GM18517 (cell line): ENCODE measurements around the gene NPY4R.
"Not testable (repeated sequence)": the region's sequence is repeated elsewhere in the genome, so short reads cannot be mapped to it uniquely, and the experiment has no call there.

Source experiments
- ATAC-seq: cut with Tn5 transposase; IDR thresholded peaks from one replicate; pipeline ENCODE4 v1.9.1; 2021; ENCODE audit warnings: mild to moderate bottlenecking, moderate library complexity; ENCODE audit not compliant: unreplicated experiment

The NPY4R gene

GRCh38 chr10:46459579-46459978 is 6.2 kb downstream of the NPY4R start:
- ATAC-seq, result not testable (repeated sequence)

GRCh38 chr10:46457071-46457470 is 8.7 kb downstream of the NPY4R start:
- ATAC-seq, result not testable (repeated sequence)

- ATAC-seq, result not testable (repeated sequence)
These were observed 9.8 kb downstream of the NPY4R start for GRCh38 chr10:46455992-46456391.

GRCh38 chr10:46451365-46451764 is 14.4 kb downstream of the NPY4R start:
- ATAC-seq, result not testable (repeated sequence)

GRCh38 chr10:46450829-46451228 is 14.9 kb downstream of the NPY4R start:
- not testable (repeated sequence) for ATAC-seq

DNA sequence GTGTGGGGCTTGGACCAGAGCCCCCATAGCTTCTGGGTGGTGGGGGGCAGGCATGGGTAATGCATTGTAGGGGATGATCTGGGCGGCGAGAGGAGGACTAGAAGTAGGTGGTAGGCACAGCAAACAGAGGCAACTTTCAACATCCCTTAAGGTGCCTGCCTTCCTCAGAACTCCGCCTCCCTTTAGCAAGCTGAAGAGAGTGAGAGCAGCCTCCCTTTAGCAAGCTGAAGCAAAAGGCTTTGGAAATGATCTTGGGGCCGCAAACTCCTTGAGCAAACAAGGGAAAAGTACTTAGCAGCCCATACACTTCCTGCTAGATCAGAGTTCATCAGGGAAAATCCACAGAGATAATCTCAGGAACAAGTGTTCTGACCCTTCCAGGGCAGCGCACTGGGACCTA is 18.3 kb downstream of the NPY4R start:
- not testable (repeated sequence) for ATAC-seq

DNA sequence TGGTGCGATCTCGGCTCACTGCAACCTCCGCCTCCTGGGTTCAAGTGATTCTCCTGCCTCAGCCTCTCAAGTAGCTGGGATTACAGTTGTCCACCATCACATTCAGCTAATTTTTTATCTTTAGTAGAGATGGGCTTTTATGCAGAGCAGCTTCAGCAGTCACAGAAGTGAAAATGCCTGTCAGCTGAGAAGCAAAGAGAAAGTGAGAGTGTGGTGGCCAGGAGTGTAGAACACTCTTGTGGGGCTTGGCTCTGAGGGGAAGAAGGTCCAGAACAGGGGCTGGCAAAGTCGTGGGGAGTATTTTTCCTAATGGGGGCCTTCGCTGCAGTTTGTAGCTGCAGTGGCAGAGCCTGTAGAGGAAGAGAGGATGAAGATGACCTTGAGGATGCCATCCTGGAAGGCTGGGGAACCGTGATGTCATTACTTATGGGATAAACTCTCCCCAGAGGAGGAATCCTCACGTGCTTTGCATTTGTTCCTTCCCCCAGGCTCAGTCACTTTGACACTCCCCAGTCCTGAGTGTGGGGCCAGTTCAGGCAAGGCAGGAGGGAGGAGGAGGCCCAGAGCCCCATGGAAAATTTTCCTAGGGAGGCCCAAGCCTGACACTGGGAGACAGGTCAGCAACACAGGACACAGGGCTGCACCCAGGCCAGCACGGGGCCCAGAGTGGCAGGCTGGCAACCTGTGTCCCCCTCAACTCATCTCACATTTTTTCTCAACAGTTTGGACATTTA is 20.2 kb downstream of the NPY4R start:
- ATAC-seq, result not testable (repeated sequence)

DNA sequence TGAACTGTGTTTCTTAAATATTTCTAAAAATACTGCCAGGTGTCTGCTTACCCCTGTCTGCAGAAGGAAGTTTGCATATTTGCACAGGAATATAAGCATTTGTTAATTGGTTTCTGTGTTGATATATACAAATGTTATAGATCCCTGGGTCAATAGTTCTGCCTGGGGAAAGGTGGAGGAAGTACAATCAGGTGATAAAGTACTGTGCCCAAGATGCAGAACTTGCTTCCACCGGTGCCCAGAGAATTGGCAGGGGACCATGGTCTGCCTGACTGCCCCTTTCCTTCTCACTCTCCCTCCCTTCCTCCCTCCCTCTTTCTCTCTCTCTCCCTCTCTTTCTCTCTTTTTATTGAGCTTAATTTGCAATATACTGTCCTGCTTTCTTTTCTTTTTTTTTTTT is 22.3 kb downstream of the NPY4R start:
- ATAC-seq, result not testable (repeated sequence)

DNA sequence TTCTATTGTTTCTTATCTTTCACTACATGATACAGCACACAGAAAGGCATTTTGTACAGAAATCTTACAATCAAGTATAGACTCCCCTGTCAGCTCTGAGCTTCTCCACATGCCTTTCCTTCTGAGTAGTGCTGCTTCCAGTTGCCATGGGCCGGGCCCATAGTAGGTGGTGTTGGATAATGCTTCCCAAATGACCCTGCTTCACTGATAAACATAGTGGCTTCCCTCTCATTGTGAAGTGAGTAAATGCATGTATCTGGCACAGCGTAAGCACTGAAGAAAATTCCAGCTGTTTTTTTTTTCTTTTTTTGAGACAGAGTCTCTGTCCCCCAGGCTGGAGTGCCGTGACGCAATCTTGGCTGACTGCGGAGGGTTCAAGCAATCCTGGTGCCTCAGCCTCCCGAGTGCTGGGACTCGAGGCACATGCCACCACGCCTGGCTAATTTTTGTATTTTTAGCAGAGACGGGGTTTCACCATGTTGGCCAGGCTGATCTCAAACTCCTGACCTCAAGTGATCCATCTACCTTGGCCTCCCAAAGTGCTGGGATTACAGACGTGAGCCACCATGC is 23.0 kb downstream of the NPY4R start:
- not testable (repeated sequence) for ATAC-seq

DNA sequence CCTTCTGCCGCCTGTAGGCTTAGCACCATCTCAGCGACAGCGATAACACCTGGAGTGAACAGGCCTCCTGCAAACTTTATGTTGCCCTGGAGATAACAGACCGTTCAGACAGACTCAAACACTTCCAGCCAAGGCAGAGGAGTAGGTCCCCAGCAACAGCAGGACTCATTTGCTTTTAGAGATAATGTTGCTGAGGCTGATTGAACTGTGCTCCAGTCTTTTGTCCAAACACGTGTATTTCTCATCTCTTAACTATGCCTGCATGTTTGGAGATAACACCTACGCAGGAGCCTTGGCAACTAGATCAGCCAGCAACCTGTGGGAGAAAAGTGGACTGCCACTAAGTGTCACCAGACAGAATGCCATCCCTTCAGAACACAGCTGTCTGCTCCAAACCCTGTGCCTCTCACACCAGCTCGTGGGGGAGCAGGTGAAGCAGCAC is 23.9 kb downstream of the NPY4R start:
- ATAC-seq, result not testable (repeated sequence)

DNA sequence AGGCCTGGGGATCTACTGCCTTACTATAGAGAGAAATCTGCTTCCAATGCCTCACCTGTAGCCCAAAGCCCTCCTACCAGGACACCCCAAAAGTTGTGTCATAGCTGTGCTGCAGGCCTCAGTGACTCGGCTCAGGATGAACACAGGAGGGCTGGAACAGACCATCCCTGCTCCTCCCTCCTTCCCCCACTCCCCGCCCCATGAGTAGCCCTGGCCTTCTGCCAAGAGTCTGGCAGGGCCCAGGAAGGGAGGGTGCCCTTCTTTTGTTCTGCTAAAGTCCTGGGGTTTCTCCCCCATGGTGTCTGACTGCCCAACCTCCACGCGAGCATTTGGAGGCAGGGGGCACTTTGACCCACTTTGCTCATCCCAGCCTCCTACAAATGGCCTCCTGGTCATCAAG is 24.8 kb downstream of the NPY4R start:
- not testable (repeated sequence) for ATAC-seq

DNA sequence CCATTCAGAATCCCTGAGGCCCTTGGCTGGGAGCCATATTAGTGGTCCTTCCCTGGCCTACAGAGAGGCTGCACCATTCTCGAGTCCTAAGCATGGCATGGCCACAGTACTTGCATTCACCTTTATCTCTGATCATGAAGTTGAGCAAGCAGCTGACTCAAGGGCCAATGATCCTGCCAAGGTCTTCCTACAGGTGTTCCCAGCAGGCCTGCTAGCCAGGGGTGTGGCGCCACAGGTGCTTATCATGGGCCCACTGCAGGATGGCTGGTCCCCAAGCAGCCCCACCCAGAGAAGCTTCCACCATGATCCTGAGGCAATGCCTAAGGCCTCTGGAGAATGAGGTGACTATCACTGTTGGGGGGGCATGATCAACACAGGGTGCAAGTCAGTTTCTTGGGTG is 42.2 kb downstream of the NPY4R start:
- not testable (repeated sequence) for ATAC-seq

GRCh38 chr10:46419570-46420379 is 46.0 kb downstream of the NPY4R start:
- not testable (repeated sequence) for ATAC-seq

GRCh38 chr10:46418283-46418682 is 47.5 kb downstream of the NPY4R start:
- ATAC-seq, result not testable (repeated sequence)

DNA sequence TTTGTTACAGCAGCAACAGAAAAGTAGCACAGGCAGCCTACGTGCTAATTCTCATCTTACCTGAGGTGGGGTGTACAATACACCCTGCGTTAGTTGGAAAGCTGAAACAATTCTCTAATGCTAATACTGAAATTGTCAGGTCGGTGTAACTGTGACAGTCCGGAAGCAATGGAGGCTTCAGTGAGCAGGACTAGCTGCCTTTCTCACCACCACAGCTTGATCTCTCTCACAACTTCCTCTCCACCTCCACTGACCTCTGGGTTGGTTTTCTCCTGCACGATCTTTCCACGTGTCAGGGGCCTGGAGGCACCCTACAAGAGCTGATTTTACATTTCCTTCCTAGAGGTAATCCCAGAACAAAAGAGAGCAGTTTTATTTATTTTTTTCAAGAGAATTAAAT is 50.5 kb downstream of the NPY4R start:
- not testable (repeated sequence) for ATAC-seq

DNA sequence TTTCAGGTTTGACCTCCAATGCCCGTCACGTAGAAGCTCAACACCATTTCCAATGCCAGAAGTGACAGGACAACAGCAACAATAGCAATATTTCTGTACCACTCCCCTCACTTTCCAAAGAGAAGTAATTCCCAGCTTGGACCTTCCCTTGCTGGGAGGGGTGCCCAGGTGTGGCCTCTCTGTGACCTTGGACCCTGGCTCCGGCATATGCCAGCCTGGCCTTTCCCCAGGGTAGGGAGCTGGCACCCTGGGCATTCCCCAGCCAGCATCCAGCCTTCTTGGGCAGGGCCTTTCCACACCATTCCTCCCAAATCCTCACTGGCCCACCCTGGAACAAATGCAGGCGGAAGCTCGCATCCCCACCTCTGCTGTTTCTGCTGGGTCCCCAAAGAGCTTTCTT is 53.1 kb downstream of the NPY4R start:
- ATAC-seq, result not testable (repeated sequence)

DNA sequence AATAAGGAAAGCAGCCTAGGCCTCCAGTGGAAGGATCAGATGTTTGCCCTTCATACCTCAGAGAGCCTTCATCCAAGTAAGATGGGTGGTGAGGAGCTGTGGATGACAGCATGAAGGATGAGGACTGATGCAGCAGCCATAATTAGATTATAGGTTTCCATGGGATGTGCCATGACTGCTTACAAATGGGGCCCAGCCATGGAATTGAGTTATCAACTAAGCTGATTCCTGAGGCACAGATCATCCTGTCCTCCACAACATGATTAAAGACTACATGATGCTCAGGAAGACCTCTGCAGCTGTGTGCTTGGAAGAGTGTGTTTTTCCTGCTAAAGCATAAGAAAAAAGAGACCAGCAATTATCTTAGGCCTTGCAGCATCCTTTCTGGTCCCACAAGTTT is 54.6 kb downstream of the NPY4R start:
- ATAC-seq, result not testable (repeated sequence)
